22Rv1 (cell line): ENCODE data around the gene E2F8.

Experiments used
- CTCF ChIP-seq: fragments of 450-650 bp; IDR thresholded peaks from 2 replicates; pipeline ENCODE4 v1.5.1; 2017; ENCODE audit warnings: mild to moderate bottlenecking
- ZFX ChIP-seq: fragments of 450-650 bp; IDR thresholded peaks from 2 replicates; pipeline ENCODE4 v1.6.1; 2017; ENCODE audit warnings: antibody characterized with exemption, borderline replicate concordance

GRCh38 chr11:19253153-19253745 lies 12.5 kb upstream of the E2F8 start:
- TF ChIP-seq CTCF (no peak), ZFX (no peak)
